NCI-H2029 treated with DMSO at 0.1 percent for 48 hours (cell line): Measurements from ENCODE around the gene ACTN4.
A peak's percentile ranks its signal among the peaks of the same experiment; 100 is the strongest.

Source experiments
- DNase-seq: peaks from one replicate; lab custom pipeline; 2025; lab: John Stamatoyannopoulos, UW

The ACTN4 gene

DNA sequence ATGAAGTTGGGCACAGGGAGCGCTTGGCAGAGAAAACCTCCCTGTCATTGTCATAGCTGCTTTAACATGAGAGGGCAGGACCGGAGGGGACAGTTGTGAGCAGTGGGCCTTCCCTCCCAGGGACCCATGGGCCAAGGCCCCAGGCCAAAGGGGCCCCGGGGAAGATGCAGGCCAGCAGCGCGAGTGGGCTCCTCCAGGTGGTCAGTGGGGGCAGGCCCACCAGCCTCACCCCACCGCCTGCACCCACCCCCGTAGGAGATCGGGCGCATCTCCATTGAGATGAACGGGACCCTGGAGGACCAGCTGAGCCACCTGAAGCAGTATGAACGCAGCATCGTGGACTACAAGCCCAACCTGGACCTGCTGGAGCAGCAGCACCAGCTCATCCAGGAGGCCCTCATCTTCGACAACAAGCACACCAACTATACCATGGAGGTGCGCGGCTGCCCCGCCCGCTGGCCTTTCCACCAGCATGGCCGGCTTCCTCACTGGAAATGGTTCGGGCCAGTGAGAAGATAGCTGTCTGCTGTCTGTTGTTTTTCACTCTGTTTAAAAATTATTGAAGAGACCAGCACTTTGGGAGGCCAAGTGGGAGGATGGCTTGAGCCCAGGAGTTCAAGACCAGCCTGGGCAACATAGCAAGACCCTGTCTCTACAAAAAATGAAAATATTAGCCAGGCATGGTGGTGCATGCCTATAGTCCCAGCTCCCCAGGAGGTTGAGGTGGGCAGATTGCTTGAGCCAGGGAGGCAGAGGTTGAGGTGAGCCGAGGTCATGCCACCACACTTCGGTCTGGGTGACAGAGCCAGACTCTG, 78.2 kb downstream of the ACTN4 start:
- DNase-seq: no peak

GRCh38 chr19:38726284-38726673, 78.8 kb downstream of the ACTN4 start:
- DNase-seq: no peak

DNA sequence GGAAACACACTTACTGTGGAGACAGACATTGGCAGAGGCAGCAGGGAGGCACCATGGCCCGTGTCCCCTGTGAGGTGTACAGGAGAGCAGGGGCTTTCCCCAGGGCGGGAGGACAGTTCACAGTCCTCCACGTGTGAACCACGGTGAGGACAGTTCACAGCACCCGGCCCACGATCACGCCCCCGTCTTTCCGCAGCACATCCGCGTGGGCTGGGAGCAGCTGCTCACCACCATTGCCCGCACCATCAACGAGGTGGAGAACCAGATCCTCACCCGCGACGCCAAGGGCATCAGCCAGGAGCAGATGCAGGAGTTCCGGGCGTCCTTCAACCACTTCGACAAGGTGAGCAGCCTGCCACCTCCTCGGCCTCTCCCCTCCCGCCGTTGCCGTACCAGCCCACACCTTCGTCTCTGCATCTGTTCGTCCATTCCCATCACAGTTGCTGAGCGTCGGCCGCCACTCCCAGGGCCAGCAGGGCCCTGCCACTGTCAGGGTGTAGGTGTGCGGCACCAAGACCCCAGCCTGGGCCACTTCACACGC, 79.4 kb downstream of the ACTN4 start:
- no peak for DNase-seq

DNA sequence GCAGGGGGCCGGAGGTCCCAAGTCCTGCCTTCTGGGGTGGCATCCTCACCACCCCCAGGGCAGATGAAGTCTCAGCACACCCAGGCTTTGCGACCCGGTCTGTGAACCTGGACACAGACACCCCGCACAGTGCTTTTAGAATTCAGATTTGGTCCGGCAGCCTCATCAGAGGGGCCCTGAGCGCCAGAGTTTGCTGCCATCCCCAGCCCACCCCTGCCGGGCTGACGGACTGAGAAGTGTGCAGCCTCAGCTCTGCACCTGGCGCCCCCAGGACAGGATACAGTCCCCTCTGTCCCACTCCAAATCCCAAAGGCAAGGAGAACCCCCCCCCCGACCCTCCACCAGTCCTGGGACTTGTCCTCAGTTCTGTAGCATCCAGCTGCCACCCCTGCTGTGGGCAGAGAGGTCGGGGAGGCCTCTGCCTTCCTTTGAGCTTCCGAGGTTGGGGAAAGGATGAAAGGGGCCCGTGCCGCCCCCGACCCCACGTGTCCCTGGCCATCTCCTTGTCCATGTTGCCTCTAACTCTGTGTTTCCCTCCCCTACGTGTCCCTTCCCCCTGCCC, 79.9 kb downstream of the ACTN4 start:
- no peak for DNase-seq

DNA sequence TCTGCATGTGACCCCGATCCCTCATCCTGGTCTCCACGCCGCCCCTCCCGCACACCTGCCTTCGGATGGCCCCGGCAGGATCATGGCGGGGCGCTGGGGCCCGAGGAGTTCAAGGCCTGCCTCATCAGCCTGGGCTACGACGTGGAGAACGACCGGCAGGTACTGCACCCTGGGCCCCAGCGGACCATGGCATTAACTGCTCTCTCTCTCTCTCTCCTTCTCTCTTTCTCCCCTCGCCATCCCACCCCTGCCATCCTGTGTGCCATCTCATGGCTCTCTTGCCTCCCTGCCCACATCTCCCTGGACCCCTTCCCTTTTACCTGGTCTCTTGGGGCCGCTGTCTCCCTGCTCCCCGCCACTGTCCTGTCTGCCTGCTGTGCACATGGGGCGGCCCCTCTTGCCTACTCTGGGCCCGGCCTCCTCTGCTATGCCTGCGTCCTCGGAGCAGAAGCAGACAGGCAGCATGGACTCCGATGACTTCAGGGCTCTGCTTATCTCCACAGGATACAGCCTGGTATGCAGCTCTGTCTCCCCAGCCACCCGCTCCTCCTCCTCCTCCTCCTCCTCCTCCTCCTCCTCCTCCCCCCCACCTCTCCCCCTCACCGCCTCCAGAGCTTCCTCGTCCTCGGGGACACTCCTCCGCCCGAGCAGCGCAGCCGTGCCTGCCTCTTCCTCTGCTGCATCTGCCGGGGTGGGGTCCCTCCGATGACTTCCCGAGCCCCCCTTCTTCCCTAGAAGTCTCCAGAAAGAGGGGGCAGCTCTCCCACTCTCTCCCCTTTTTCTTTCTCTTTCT, 80.6 kb downstream of the ACTN4 start:
- no peak for DNase-seq

GRCh38 chr19:38728752-38729541, 81.5 kb downstream of the ACTN4 start:
- no peak for DNase-seq

- DNase-seq: no peak
Measured at GRCh38 chr19:38729653-38730469, 82.4 kb downstream of the ACTN4 start.

- no peak for DNase-seq
Measured at GRCh38 chr19:38730470-38730730, 83.0 kb downstream of the ACTN4 start.

DNA sequence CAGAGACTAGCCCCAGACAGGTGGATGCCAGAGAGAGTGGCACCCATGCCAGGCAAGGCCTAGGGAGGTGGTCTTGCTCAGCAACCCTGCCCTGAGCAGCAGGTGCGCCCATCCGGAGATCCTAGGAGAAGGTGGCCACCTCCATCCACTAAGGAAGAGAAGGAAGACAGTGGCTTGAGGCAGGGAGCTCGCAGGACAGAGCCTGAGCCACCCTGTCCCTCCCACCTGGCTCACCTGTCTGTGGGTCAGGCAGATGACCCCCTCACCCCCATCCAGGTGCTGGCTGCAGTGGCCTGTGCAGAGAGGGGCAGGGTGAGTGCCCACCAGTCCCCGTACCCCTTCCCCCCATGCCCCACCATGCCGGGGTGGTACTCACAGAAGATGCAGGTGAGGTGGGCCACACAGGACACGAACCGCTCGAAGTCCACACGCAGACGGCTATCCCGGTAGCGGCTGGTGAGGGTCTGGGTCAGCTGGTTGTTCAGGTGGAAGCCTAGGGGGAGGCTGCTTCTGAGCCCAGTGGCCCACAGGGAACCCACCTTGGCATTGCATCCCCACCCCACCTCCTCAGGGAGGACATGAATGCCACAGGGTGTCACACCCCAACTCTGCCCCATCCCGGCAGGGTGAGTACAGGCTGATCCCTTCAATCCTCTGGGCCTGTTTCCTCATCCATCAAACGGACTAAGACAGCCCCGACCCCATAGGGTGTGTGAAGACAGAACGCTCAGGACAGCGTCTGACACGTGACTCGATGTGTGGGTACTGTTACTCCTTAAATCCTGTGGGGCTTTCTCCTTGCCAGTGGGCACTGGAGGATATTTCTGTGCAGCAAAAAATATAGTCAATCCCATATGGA, 83.5 kb downstream of the ACTN4 start:
- no peak for DNase-seq

GRCh38 chr19:38731654-38732301, 84.3 kb downstream of the ACTN4 start:
- DNase-seq: peak; percentile 75

- DNase-seq: no peak
Measured at GRCh38 chr19:38733241-38733492, 85.7 kb downstream of the ACTN4 start.

DNA sequence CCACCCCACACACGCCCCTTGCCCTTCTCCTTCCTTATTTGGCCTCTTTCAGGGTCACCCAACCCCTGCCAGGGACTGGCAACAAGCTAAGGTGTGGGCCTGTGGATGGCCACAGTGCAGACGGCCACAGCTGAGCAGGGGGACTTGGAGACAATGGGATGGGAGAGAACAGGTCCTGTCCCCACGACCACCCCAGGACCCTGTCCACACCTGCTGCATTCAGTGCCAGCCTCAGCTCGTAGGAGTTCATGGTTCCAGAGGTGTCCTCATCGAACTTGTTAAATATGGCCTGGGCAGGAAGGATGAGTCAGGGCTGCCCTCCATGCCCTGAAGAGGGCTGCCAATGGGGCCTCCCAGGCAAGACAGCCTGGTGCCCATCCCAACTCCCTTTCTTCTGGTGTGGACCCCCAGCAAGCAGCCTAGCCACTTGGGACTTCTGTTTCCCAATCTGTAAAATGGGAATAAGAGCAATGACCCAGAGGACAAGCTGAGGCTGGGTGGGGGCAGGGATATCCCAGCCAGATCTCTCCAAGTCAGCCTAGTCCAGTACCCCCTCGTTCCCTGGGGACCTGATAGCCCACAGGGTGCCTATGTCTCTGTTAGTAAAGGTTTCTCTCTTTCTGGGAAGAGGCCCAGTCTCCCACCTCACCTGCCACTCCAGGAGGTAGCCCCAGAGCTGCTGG, 86.2 kb downstream of the ACTN4 start:
- DNase-seq: no peak

GRCh38 chr19:38734176-38734425, 86.7 kb downstream of the ACTN4 start:
- no peak for DNase-seq

DNA sequence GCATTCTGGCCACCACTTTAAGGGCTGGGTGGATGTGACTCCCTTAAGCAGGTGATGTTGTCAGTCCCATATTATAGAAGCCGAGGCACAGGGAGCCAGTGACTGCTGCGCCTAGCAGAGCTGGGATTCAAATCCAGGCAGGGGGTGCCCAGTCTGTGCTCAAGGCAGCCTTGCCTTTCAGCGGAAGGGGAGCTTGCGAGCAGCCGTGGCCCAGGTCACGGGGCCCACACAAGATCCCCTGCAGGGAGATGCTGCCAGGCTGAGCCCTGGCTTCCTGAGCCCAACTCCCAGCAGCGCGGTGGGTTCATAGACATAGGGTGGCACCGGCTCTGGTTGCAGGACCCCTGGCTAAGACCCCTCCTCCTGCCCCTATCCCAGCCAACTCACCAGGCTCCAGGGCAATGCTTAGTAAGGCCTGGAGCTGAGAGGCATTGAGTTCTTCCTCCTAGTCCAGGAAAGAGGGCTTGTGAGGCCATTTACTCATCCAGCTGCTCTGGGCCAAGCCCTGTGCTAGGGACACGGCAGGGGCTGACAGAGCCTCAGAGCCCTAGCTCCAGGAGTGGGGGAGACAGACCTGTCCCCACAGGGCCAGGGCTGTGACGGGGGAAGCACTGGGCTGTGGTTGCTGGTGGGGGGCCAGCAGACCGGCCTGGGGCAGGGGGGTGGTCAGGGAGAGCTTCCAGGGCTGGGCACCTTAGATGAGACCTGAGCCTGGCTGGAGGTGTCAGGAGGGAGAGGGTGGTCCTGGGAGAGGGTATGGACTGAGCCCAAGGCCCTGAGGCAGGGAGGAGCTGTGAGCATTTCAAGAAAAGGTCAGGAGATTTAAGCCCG, 87.2 kb downstream of the ACTN4 start:
- peak; percentile 8 for DNase-seq

DNA sequence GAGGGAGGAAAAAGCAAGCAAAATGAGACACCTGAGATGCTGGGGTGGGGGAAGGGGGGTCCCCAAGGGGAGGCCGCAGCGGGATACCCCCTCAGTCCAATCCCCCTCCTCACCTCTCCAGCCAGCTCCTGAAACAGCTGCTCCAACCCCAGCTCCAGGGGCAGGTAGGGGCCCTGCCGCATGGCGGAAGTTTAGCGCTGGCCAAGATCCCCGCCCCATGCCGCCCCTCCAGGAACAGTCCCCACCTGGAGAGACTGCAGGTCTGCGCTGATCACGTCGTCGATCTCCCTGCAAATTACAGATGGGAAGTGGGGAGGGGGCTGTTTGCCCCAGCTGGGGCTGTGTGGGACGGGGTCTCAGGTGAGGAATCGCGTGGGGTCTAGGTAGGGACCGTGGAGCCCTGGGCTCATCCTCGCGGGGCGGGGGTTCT, 87.8 kb downstream of the ACTN4 start:
- DNase-seq: no peak

GRCh38 chr19:38736036-38736412, 88.6 kb downstream of the ACTN4 start:
- no peak for DNase-seq

DNA sequence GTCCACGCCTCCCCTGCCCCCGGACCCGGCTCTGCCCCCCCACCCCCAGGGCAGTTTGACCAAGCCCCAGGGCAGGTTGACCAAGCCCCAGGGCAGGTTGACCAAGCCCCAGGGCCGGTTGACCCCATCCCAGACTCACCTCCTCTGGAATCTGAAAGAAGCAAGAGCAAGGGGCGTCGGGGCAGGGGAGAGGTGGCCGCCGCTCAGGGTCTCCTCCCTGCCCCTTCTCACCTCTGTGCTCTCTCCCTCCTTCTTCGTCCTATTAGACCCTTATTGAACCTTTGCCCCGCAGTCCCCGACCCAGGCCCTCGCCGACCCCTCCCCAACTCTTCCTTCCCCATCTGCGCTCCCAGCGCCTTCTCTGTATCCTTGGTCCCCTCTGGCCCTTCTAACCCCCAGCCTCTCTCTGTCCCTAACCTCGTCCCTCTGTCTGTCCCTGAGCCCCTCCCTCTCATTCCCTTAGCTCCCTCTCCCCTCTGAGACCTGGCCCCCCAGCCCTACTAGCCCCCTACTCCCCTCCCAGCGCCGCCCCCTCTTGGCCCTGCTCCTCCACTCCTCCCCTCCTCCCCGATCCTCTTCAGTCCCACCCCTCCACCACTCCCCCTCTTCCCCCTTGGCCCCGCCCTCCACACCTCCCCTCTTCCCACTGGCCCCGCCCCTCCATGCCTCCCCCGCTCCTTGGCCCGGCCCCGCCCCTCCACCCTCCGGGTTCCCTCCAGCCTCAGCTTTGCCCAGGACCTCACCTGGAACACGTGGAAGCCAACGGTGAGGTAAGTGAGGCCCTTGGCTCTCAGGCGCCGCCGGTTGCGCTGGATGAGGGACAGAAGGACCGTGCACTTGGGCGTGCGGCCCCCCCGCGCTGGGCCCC, 89.2 kb downstream of the ACTN4 start:
- DNase-seq: peak; percentile 24

GRCh38 chr19:38737281-38737865, 89.9 kb downstream of the ACTN4 start:
- DNase-seq: no peak
